ENCODE data around the gene NSFL1C.
"Not testable (repeated sequence)": the region's sequence is repeated elsewhere in the genome, so short reads cannot be mapped to it uniquely, and the experiment has no call there.

GRCh38 chr20:1398185-1398584 lies 68.5 kb downstream of the NSFL1C start:
- TF ChIP-seq CTCF (IDR thresholded peaks at IDR 0.05; ENCODE audit: insufficient read depth, low read length, poor library complexity, severe bottlenecking); EZH2phosphoT487 (conservative IDR thresholded peaks at IDR 0.05; ENCODE audit: low read length): not testable (repeated sequence)

Measured in SU-DHL-6 (cell line).